PC-3 (cell line): ENCODE measurements around the gene SLC25A21. TPM values are rescaled to one million over a fixed set of nuclear protein-coding genes. Genes with fewer than 3 reads are reported as not detected.

Experiments
- ATAC-seq: fragments of 200-7000 bp; cut with Tn5 transposase; 2 replicates; pipeline ENCODE4 v1.9.1; 2020; ENCODE audit warnings: mild to moderate bottlenecking, moderate library complexity
- BruUV-seq: library from RNA; stranded (reverse); fragments of 400-500 nt; replicated peaks from 2 replicates; lab custom pipeline; 2021; lab: Mats Ljungman, UMichigan
- CTCF ChIA-PET: fragments of 300-600 bp; sonication (Branson Sonifier 250); formaldehyde crosslinking; loops from one replicate; lab custom pipeline; 2022; ENCODE audit warnings: antibody characterized with exemption; lab: Charles Lee
- POLR2A ChIA-PET: fragments of 300-600 bp; sonication (Branson Sonifier 250); formaldehyde crosslinking; loops from one replicate; lab custom pipeline; 2022; ENCODE audit warnings: antibody characterized with exemption; ENCODE audit not compliant: unreplicated experiment; lab: Charles Lee
- DNase-seq: peaks from one replicate; pipeline ENCODE4 v3.0.0-alpha.2; 2015
- H2AFZ ChIP-seq: fragments of 300-600 bp; sonication (generic); 2 replicates; pipeline ENCODE4 v1.6.0; 2016; ENCODE audit warnings: antibody characterized with exemption, low read length
- H3F3A ChIP-seq: fragments of 300-600 bp; sonication (generic); one replicate; pipeline ENCODE4 v1.6.0; 2017; ENCODE audit warnings: antibody characterized with exemption, low read length, control low read depth, mild to moderate bottlenecking; ENCODE audit not compliant: unreplicated experiment
- H3K27ac ChIP-seq: fragments of 300-600 bp; sonication (generic); 2 replicates; pipeline ENCODE4 v1.5.1; 2016; ENCODE audit warnings: mild to moderate bottlenecking, low read length
- H3K27me3 ChIP-seq: fragments of 300-600 bp; sonication (generic); 2 replicates; pipeline ENCODE4 v1.6.1; 2016; ENCODE audit warnings: low read length, mixed read lengths
- H3K36me3 ChIP-seq: fragments of 300-600 bp; sonication (generic); 2 replicates; pipeline ENCODE4 v1.6.1; 2016; ENCODE audit warnings: low read depth, mixed run types, low read length, mixed read lengths
- H3K4me1 ChIP-seq: fragments of 300-600 bp; sonication (generic); 2 replicates; pipeline ENCODE4 v1.5.1; 2016; ENCODE audit warnings: low read length; ENCODE audit not compliant: insufficient read depth
- H3K4me2 ChIP-seq: fragments of 300-600 bp; sonication (generic); 2 replicates; pipeline ENCODE4 v1.6.0; 2016; ENCODE audit warnings: low read length
- H3K4me3 ChIP-seq: fragments of 300-600 bp; sonication (generic); 2 replicates; pipeline ENCODE4 v1.5.1; 2016; ENCODE audit warnings: mild to moderate bottlenecking, low read length, mixed read lengths
- H3K79me2 ChIP-seq: fragments of 300-600 bp; sonication (generic); 2 replicates; pipeline ENCODE4 v1.6.1; 2017; ENCODE audit warnings: low read length, mixed read lengths
- H3K9ac ChIP-seq: fragments of 300-600 bp; sonication (generic); 2 replicates; pipeline ENCODE4 v1.6.0; 2016; ENCODE audit warnings: mild to moderate bottlenecking, low read length
- H3K9me2 ChIP-seq: fragments of 300-600 bp; sonication (generic); replicated peaks from 2 replicates; pipeline ENCODE4 v1.6.1; 2016; ENCODE audit warnings: mixed run types, low read length, mixed read lengths
- H3K9me3 ChIP-seq: fragments of 300-600 bp; sonication (generic); 2 replicates; pipeline ENCODE4 v1.6.1; 2016; ENCODE audit warnings: low read length, mixed read lengths
- H4K20me1 ChIP-seq: fragments of 300-600 bp; sonication (generic); 2 replicates; pipeline ENCODE4 v1.6.1; 2016; ENCODE audit warnings: low read length, mixed read lengths
- CTCF ChIP-seq: fragments of 300-600 bp; sonication (generic); conservative IDR thresholded peaks from 2 replicates; pipeline ENCODE4 v1.5.1; 2017; ENCODE audit warnings: antibody characterized with exemption, low read depth, mild to moderate bottlenecking, low read length
- EZH2 ChIP-seq: fragments of 300-600 bp; sonication (generic); IDR thresholded peaks from one replicate; pipeline ENCODE4 v1.6.1; 2017; ENCODE audit warnings: antibody characterized with exemption, mild to moderate bottlenecking, low read length; ENCODE audit not compliant: unreplicated experiment
- EZH2phosphoT487 ChIP-seq: fragments of 300-600 bp; sonication (generic); IDR thresholded peaks from 2 replicates; pipeline ENCODE4 v1.6.1; 2018; ENCODE audit warnings: mild to moderate bottlenecking, antibody characterized with exemption, low read length, borderline replicate concordance
- intact Hi-C: fragments of 100-400 bp; cut with micrococcal nuclease; formaldehyde crosslinking; loops from 2 replicates; pipeline ENCODE4 v1.9.0; 2023
- total RNA-seq: library from RNA; depleted of rRNA; stranded (reverse); fragments of >200 nt; gene quantifications from 2 replicates; pipeline ENCODE4 v1.2.3, GENCODE V29; 2014

The SLC25A21 gene
- total RNA-seq, 1 experiment from 2014 or later, result 0.87 TPM

GRCh38 chr14:37013078-37013477, 159.3 kb downstream of the SLC25A21 start:
- Histone ChIP-seq H4K20me1 (no peaks in the 10 kb centered on the region), H3K9me3 (no peaks in the 10 kb centered on the region), H3K36me3 (no peaks in the 10 kb centered on the region), H3K27me3 (no peaks in the 10 kb centered on the region), H3K79me2 (no peaks in the 10 kb centered on the region), H3K27ac (no peak overlapping the region), H3K4me1 (no peaks in the 10 kb centered on the region), H2AFZ (no peak overlapping the region), H3K9ac (no peak overlapping the region), H3F3A (no peaks in the 10 kb centered on the region), H3K4me2 (no peak overlapping the region), H3K4me3 (no peak overlapping the region), H3K9me2 (no peaks in the 10 kb centered on the region)
- no peak for TF ChIP-seq EZH2
- no peak for TF ChIP-seq EZH2phosphoT487
- no peak for TF ChIP-seq CTCF
- DNase-seq (no peak), ATAC-seq (no peak)
- BruUV-seq, result no TSS peak
- POLR2A ChIA-PET, result no interaction called here
- intact Hi-C loops, result no loop called here
- CTCF ChIA-PET, result interaction anchor here (0.7 kb wide), 1 partner anchor 130 kb away, joined by 3 read pairs; no protein-coding TSS in a partner anchor

DNA sequence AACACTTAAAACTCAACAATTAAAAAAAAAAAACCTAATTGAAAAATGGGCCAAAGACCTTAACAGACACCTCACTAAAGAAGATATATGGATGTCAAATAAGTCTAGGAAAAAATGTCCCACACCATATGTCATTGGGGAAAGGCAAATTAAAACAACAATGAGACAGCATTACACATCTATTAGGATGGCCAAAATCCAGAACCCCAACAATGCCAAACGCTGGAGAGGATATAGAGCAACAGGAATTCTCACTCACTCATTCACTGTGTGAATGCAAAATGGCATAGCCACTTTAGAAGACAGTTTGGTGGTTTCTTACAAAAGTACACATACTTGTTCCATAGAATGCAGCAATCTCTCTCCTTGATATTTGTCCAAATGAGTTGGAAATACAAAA, 173.7 kb downstream of the SLC25A21 start:
- POLR2A ChIA-PET, result no interaction called here
- no peaks in the 10 kb centered on the region for H3F3A ChIP-seq
- H3K36me3 ChIP-seq, result no peaks in the 10 kb centered on the region
- peaks cover 19% of the 10 kb centered on the region for H3K4me1 ChIP-seq
- H3K4me2 ChIP-seq, result no peak overlapping the region
- TF ChIP-seq EZH2phosphoT487 (no peak), EZH2 (no peak)
- peak; percentile 19 for DNase-seq
- no peaks in the 10 kb centered on the region for H4K20me1 ChIP-seq
- no peak overlapping the region for H3K27ac ChIP-seq
- CTCF ChIA-PET, result no interaction called here
- BruUV-seq, result no TSS peak
- no peaks in the 10 kb centered on the region for H3K9me2 ChIP-seq
- H3K79me2 ChIP-seq, result no peaks in the 10 kb centered on the region
- no peak overlapping the region for H3K9ac ChIP-seq
- intact Hi-C loops, result no loop called here
- no peak overlapping the region for H3K4me3 ChIP-seq
- ATAC-seq, result 0 out of 2 replicates have a peak, but pooled peaks have one; percentile 7
- H2AFZ ChIP-seq, result no peak overlapping the region
- no peaks in the 10 kb centered on the region for H3K27me3 ChIP-seq
- no peaks in the 10 kb centered on the region for H3K9me3 ChIP-seq

GRCh38 chr14:36997843-36998242, 174.6 kb downstream of the SLC25A21 start:
- Histone ChIP-seq H3K27me3 (no peaks in the 10 kb centered on the region), H3K4me3 (no peak overlapping the region), H3K9me3 (no peaks in the 10 kb centered on the region), H3K9me2 (no peaks in the 10 kb centered on the region), H4K20me1 (no peaks in the 10 kb centered on the region), H3K36me3 (no peaks in the 10 kb centered on the region), H3K4me2 (no peak overlapping the region), H3K9ac (no peak overlapping the region), H2AFZ (no peak overlapping the region), H3F3A (no peaks in the 10 kb centered on the region), H3K4me1 (peaks cover 19% of the 10 kb centered on the region), H3K79me2 (no peaks in the 10 kb centered on the region), H3K27ac (no peak overlapping the region)
- no peak for ATAC-seq
- TF ChIP-seq EZH2phosphoT487 (no peak), EZH2 (no peak), CTCF (no peak)
- CTCF ChIA-PET, result no interaction called here
- intact Hi-C loops, result no loop called here
- POLR2A ChIA-PET, result no interaction called here
- DNase-seq, result no peak
- no TSS peak for BruUV-seq
